Uterus (tissue), 4 donors: ENCODE data around the gene LBHD1. TPM values are rescaled to one million over a fixed set of nuclear protein-coding genes. Genes with fewer than 3 reads are reported as not detected.

ENCODE experiments used
- DNase-seq, 2 donors: peaks; one replicate each; pipeline ENCODE4 v3.0.0-alpha.2; 2019 to 2020
- H3K27ac ChIP-seq, 2 donors: fragments of 200-600 bp; sonication (generic); 1 replicate in 1 of 2; 2 replicates in 1 of 2; pipeline ENCODE4 v1.5.1; 2016 to 2018
- H3K27me3 ChIP-seq, 2 donors: fragments of 200-600 bp; sonication (generic); one replicate each; pipeline ENCODE4 v1.5.1; 2018 to 2019; ENCODE audit warnings: control low read depth in 1 of 2
- H3K36me3 ChIP-seq, 2 donors: fragments of 200-600 bp; sonication (generic); one replicate each; pipeline ENCODE4 v1.5.1; 2019; ENCODE audit warnings: control low read depth in 1 of 2
- H3K4me1 ChIP-seq, 2 donors: fragments of 200-600 bp; sonication (generic); one replicate each; pipeline ENCODE4 v1.5.1; 2018 to 2019; ENCODE audit warnings: control low read depth in 1 of 2
- H3K4me3 ChIP-seq, 2 donors: fragments of 200-600 bp; sonication (generic); 1 replicate in 1 of 2; 2 replicates in 1 of 2; pipeline ENCODE4 v1.5.1; 2018 to 2019; ENCODE audit warnings: mild to moderate bottlenecking in 1 of 2
- H3K9me3 ChIP-seq, 2 donors: fragments of 200-600 bp; sonication (generic); one replicate each; pipeline ENCODE4 v1.5.1; 2019; ENCODE audit warnings: control low read depth in 1 of 2
- POLR2A ChIP-seq, 2 donors: fragments of 450-650 bp; IDR thresholded peaks; one replicate each; pipeline ENCODE4 v1.6.1; 2016; ENCODE audit warnings: antibody characterized with exemption in 2 of 2, mild to moderate bottlenecking in 1 of 2, moderate library complexity in 1 of 2
- intact Hi-C: fragments of 100-400 bp; cut with DNase I; formaldehyde crosslinking; loops from one replicate; pipeline ENCODE4 v1.15.1; 2023; ENCODE audit warnings: low total_unique reads
- total RNA-seq, 4 donors: library from RNA; depleted of rRNA in 3 of 4; stranded (reverse); fragments of >200 nt in 3 of 4; gene quantifications; one replicate each; pipeline versions ENCODE4 v1.1.0 to v1.2.4, GENCODE V29; 2014 to 2023
- TF ChIP-seq, protein P1 (sequence below), 4 experiments: fragments of 200-600 bp in 2 of 4; fragments of 450-650 bp in 2 of 4; sonication (generic) in 2 of 4; IDR thresholded peaks; one replicate each; pipeline ENCODE4 v1.5.1; 2016 to 2019; ENCODE audit warnings: antibody characterized with exemption in 4 of 4, mild to moderate bottlenecking in 2 of 4, moderate library complexity in 1 of 4
- donor health status: DM: yes; HTN: yes; CAD: no.

The LBHD1 gene
- total RNA-seq, 4 donors from 2014 or later: 3.5 to 18.2 (median 6.9) TPM; not detected in 1

DNA sequence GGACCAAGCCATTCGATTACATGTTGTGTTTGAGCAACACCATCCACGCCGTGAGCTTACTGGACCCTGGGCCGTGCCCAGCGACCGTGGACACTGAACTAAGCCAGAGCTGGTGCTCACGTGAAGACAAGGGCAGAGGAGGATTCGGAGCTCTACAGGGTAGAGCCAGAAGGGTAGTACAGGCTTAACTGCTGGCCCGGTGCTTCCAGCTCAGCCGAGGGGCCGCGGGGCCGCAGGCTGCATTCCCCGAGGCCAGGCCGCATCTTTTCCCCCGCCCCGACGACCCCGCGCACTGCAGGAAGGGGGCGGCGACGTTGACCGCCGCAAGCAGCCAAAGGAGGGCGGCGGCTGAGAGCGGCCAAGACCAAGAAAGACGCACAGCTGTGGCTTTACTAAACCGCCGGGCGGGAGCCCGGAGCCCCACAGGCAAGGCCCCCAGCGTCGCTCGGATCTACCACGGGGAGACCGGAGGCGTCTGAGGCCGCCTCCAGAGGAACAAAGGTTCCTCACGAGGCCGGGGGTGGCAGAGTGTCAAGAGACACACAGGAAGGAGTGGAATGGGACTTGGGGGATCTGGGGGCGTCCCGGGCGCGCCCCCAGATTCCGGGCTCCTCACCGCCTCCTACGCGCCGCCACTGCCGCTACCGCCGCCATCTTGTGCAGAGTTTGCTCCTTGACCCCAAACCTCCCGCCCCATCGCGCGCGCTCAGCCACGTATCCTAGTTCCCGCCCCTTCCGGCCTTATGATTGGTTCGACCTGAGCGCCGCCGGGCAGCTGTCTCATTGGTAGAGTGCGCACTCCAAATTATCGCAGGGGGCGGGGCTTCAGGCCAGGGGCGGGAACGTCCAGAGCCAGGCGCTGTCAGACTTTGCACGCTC lies 25.9 kb downstream of the LBHD1 start, which contains the start of gene GANAB:
Gene GANAB (minus strand): TSS at position 668 of the 879 bp plus-strand sequence. CDS start 14 bp downstream, at position 654.
- intact Hi-C loops: no loop called here

DNA sequence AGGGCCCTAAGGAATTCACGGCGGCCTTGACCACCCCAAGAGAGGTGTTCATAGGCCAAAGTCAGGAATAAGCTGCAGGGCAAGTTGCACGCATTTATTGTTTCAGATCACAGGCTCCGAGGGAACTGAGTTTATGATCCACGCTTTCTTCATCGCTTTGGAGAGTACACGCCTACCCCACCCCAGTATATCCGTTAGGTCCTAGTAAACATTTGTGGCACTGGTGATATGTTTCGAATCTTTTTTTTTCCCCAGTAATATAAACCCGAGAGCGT lies 26.5 kb downstream of the LBHD1 start:
- H3K4me3 ChIP-seq: peak overlapping the region; percentile 71 to 91
- peak overlapping the region; percentile 86 to 92 for H3K27ac ChIP-seq
- TF ChIP-seq, protein P1, sequence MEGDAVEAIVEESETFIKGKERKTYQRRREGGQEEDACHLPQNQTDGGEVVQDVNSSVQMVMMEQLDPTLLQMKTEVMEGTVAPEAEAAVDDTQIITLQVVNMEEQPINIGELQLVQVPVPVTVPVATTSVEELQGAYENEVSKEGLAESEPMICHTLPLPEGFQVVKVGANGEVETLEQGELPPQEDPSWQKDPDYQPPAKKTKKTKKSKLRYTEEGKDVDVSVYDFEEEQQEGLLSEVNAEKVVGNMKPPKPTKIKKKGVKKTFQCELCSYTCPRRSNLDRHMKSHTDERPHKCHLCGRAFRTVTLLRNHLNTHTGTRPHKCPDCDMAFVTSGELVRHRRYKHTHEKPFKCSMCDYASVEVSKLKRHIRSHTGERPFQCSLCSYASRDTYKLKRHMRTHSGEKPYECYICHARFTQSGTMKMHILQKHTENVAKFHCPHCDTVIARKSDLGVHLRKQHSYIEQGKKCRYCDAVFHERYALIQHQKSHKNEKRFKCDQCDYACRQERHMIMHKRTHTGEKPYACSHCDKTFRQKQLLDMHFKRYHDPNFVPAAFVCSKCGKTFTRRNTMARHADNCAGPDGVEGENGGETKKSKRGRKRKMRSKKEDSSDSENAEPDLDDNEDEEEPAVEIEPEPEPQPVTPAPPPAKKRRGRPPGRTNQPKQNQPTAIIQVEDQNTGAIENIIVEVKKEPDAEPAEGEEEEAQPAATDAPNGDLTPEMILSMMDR (IDR thresholded peaks at IDR 0.05): no peak
- TF ChIP-seq POLR2A (IDR thresholded peaks at IDR 0.05): no peak
- no peak for DNase-seq
- H3K27me3 ChIP-seq: no peaks in the 10 kb centered on the region
- intact Hi-C loops: no loop called here
- H3K36me3 ChIP-seq: no peaks in the 10 kb centered on the region
- H3K4me1 ChIP-seq: peaks cover 5 to 14% of the 10 kb centered on the region in 2 donors
- H3K9me3 ChIP-seq: no peaks in the 10 kb centered on the region

More for the DNA sequence above, 25.9 kb downstream of the LBHD1 start, which contains the start of gene GANAB:
- Histone ChIP-seq H3K27ac (peak within 1 kb of the TSS; percentile 86 to 92), H3K4me3 (peak within 1 kb of the TSS; percentile 71 to 91), H3K27me3 (no peaks in the 10 kb centered on the region), H3K36me3 (no peaks in the 10 kb centered on the region), H3K4me1 (peaks cover 5 to 14% of the 10 kb centered on the region in 2 donors), H3K9me3 (no peaks in the 10 kb centered on the region)
- TF ChIP-seq POLR2A (IDR thresholded peaks at IDR 0.05): peak; percentile 51 to 75
- TF ChIP-seq, protein P1 (IDR thresholded peaks at IDR 0.05): no peak
- DNase-seq: peak; percentile 99

DNA sequence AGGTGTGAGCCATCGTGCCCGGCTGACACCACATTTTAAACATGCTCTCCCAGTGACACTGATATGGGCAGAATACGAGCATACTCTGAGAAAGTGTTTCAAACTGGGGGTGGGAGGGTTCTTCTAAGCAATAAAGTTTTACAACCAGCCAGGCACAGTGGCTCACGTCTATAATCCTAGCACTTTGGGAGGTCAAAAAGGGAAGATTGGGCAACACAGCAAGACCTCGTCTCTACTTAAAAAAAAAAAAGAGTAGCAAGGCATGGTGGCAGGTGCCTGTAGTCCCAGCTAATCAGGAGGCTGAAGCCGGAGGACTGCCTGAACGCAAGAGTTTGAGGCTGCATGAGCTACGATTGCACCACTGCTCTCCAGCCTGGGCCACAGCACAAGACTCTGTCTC lies 27.8 kb downstream of the LBHD1 start:
- TF ChIP-seq, protein P1 (IDR thresholded peaks at IDR 0.05): no peak
- TF ChIP-seq POLR2A (IDR thresholded peaks at IDR 0.05): no peak
- intact Hi-C loops: no loop called here
- H3K36me3 ChIP-seq: no peaks in the 10 kb centered on the region
- H3K4me3 ChIP-seq: no peak overlapping the region
- H3K27ac ChIP-seq: no peak overlapping the region
- H3K27me3 ChIP-seq: no peaks in the 10 kb centered on the region
- no peaks in the 10 kb centered on the region for H3K9me3 ChIP-seq
- H3K4me1 ChIP-seq: peaks cover 5 to 14% of the 10 kb centered on the region in 2 donors
- DNase-seq: no peak

DNA sequence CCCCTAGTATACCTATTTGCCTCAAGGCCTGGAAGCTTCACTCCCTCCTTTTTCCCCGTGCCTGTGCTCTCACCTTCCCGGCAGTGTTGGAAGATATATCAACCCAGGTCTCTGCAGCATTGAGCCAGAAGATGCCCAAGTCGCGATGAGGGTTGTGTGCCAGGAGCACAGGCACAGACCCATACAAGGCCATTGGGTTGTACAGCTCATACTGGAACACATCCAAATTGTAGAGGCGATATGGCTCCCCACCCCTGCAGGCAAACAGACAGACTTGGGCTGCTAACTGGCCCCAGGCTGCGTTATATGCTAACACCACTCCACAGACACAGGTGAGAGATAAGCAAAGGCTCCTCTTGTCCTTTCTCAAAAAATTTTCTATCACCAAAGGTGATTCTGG lies 39.6 kb downstream of the LBHD1 start:
- intact Hi-C loops: no loop called here
- no peaks in the 10 kb centered on the region for H3K4me1 ChIP-seq
- TF ChIP-seq, protein P1 (IDR thresholded peaks at IDR 0.05): no peak
- TF ChIP-seq POLR2A (IDR thresholded peaks at IDR 0.05): no peak
- no peaks in the 10 kb centered on the region for H3K36me3 ChIP-seq
- no peak for DNase-seq
- no peak overlapping the region for H3K27ac ChIP-seq
- no peaks in the 10 kb centered on the region for H3K9me3 ChIP-seq
- H3K27me3 ChIP-seq: no peaks in the 10 kb centered on the region
- no peak overlapping the region for H3K4me3 ChIP-seq

DNA sequence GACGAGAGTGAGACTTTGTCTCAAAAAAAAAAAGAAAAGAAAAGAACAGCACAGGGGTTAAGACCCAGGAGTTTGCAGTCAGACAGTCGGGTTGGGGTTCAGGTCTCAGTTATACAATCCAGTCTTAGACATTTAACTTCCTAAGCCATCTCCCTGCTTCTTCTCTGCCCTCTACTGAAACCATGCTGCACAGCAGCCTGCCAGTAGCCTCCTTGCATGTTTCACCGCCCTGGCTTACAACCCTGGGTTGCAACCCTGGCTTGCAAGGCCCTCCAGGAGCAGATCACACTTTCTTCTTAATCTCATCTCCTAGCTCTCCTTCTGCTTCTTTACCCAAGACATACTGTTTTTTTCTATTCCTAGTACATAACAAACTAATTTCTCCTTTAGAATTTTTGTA lies 44.4 kb downstream of the LBHD1 start:
- H3K36me3 ChIP-seq: no peaks in the 10 kb centered on the region
- intact Hi-C loops: no loop called here

More for the DNA sequence above, 44.4 kb downstream of the LBHD1 start:
- Histone ChIP-seq H3K4me3 (no peak overlapping the region), H3K4me1 (no peaks in the 10 kb centered on the region), H3K9me3 (no peaks in the 10 kb centered on the region), H3K27me3 (no peaks in the 10 kb centered on the region), H3K27ac (no peak overlapping the region)
- TF ChIP-seq, protein P1 (IDR thresholded peaks at IDR 0.05): no peak
- no peak for TF ChIP-seq POLR2A (IDR thresholded peaks at IDR 0.05)
- DNase-seq: no peak
